ENCODE measurements around the gene ARHGAP8.
"Not testable (repeated sequence)": the region's sequence is repeated elsewhere in the genome, so short reads cannot be mapped to it uniquely, and the experiment has no call there.

The ARHGAP8 gene

DNA sequence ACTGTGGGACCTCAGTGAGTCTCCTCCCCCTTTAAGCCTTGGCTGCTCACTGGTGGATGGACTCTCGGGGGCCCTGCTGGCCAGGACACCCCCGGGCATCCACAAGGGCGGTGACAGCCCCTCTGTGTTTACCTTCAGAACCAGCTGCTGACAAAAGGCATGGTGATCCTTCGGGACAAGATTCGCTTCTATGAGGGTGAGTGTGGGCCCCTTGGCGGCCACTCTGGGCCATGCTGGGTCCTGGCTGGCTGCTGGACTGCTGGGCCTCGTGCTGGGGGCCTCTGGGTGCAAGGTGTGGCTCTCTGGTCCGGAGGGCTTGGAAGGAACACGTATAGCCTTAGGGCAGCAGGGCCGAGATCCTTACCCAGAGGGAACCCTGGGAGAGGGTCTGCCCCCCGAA is 25.9 kb upstream of the ARHGAP8 start:
- DNase-seq, result no peak

GRCh38 chr22:44727148-44727547 is 25.2 kb upstream of the ARHGAP8 start:
- no peak for DNase-seq

GRCh38 chr22:44727709-44728108 is 24.7 kb upstream of the ARHGAP8 start:
- DNase-seq, result no peak

DNA sequence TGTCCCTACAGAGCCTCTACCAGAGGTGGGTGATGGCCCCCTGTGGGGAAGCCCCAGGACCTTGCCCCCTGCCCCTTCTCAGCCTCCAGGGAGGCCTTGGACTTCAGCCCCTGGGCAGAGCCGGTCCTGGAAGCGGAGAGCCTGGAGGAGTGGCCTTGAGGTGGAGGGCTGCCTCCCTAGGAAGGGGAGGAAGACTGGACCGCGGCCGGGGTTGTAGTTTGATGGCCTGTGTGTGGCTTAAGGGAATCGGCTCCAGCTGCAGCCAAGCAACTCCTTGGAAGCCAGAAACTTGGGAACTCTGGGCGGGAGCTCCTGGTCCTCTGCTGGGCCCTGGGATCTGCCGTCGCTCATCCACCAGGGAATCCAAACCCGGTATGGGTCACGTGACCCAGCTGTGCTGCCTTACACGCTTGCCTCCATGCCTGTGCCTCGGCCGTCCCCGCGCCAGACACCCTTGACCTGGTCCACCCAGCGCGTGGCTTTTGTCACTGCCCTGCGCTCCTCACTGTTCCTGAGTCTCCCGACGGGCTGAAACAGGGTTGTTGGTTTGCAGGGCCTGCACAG is 23.5 kb upstream of the ARHGAP8 start:
- DNase-seq, result no peak

- no peak for DNase-seq
These were observed 22.9 kb upstream of the ARHGAP8 start for GRCh38 chr22:44729391-44730021.

DNA sequence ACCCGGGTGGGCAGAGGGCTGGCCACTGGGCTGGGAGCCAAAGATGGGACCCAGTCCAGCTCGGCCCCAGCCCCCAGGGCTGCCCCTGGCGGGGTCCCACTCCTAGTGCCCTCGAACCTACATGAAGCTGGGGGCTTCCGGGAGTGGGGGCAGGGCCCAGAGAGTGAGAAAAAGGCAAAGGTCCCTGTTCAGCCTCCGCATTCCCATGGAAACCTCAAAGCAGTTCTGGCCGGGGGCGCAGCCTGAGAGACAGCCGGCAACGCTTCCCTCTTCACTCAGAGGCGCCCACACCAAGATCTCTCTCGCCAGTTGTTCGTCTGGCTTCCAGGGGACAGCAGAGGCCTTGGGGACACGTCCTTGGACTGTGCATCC is 22.4 kb upstream of the ARHGAP8 start:
- no peak for DNase-seq

DNA sequence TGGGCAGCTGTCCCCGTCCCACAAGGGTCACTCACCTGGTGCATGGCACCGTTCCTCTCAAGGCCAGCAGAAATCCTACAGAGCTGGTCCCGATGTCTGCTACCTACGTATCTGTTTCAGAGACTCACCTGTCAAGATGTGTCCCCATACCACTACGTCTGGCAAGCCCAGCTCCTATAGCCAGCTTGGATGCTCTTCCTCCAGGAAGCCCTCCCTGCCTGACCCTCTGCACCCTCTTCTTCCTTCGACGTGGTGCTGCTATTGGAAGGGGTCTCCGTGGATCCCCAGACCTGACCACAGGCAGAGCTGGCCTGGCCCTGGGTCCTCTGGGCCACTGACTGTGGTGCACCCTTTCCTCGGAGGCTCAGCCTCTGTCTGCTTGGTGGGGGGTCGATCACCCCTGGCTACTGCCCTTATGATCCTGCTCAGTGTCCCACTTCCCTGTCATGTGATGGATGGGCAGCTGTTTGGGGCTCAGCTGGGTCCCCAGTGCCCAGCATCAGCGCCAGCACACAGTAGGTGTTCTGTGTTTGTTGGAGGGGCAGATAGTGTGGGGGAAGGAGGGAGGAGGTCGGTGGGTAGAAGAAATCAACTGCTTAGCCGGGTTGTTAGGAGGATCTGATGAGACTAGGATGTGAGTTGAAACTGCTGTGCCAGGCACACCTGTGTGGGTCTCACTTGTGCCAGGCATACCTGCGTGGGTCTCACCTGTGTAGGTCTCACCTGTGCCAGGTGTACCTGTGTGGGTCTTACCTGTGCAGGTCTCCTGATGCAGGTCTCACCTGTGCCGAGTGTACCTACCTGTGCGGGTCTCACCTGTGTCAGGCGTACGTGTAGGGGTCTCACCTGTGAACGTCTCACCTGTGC is 21.7 kb upstream of the ARHGAP8 start:
- no peak for DNase-seq

DNA sequence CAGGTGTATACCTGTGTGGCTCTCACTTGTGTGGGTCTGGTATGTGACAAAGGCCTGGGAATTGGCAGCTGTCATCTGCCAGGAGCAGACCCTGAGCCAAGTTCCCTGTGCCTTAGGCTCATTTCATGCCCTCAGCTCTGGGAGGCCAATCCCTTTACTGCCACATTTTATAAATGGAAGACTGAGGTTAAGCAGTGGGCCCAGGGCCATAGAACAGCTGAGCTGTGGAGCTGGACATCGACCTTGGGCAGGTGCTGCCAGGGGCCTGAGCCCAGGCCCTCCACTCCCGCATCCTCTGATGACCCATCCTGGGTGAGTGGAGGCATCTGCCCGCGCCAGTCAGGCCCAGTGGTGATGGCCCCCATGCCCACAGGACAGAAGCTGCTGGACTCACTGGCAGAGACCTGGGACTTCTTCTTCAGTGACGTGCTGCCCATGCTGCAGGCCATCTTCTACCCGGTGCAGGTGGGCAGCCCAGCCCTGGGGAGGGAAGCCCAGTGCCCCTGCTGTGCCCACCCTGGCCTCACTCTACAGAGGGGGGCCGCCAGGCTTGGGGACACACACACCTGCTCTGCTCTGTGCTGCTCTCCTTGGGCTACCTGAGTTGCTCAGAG is 20.9 kb upstream of the ARHGAP8 start:
- DNase-seq, result no peak

DNA sequence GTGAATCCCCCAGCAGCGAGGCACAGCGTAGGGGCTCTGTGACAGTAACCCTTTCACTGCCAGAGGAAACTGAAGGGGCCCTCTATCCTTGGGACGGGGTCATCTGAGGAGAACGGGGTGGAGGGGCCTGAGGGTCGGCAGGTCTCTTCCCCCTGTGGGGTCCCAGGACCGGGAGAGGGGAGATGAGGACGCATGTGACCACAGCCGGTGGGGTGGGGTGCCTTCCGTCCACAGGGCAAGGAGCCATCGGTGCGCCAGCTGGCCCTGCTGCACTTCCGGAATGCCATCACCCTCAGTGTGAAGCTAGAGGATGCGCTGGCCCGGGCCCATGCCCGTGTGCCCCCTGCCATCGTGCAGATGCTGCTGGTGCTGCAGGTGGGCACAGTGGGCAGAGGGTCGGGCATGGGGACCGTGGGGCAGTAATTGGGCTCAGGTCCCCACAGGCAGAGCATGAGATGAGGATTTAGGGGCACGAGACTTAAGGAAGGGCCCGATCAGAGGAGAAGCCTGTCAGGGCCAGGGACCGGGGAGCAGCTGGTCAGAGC is 20.3 kb upstream of the ARHGAP8 start:
- no peak for DNase-seq

- DNase-seq, result no peak
These were observed 19.7 kb upstream of the ARHGAP8 start for GRCh38 chr22:44732661-44733060.

DNA sequence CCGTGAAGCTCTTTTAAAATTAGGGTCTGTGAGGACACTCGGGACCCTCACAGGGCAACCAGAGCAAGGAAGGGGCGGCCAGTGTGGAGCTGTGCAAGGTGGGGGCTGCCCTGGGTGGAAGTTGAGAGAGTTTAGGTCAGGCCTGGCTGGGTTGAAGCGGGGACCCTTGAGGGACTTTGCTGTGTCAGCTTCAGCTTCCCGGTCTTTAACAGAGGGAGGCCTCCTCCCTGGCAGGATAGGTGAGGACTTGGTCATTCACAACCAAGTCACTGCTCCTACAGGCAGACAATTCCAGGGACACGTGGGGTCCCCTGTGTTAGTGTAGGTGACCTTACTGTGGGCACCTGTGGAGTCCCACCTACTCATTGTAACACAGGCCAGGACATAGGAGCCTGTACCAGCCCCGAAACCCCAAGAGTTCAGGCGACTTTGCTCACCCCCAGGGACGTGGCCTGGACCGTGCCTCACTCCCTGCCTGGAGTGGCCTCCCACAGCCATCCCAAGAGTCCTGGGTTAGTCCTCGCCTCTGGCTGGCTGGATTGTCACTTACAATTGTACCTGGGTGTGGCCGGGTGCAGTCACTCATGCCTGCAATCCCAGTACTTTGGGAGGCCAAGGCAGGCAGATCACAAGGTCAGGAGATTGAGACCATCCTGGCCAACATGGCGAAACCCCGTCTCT is 18.8 kb upstream of the ARHGAP8 start:
- DNase-seq, result no peak

- DNase-seq, result no peak
These were observed 18.1 kb upstream of the ARHGAP8 start for GRCh38 chr22:44734278-44734677.

- no peak for DNase-seq
These were observed 17.4 kb upstream of the ARHGAP8 start for GRCh38 chr22:44734801-44735517.

DNA sequence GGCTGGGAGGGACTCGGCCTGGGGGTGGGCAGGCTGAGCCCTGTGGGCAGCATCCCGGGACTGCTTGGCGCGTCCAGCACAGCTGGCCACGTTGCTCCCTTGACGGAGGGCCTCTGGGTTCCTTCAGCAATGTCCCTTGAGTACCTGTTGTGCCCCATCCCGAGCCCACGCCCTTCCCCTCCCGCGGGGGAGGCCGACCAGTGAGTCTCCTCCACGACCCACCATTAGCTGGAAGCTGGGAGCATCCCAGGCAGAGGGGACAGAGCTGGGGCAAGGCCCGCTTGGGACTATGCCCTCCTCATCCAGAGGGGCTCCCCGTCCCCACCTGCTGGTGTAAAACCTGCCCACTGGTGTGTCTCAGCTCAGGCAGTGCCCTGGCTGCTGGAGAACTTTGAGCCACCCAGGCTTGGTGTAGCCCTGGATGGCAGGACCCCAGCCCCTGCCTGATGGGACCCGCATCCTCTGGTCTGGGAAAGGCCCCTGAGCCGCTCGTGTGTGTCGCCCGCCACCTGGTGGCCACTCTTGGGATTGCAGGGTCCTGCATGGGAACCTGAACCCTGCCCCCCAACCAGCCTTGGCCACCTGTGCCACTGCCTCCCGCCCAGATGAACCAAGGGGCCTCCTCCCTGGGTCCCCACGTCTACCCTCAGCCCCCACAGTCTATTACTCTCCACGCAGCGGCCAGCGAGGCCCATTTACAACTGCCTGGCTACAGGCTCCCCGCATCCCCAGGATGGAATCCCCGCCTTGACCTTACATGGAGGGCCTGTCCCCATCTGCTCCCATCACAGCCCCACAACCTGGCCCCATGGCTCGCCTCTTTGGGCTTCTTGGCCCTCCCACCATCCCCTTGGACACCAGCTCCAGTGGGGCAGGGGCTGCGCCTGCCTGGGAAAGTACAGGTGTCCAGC is 16.6 kb upstream of the ARHGAP8 start:
- peak; percentile 60 for DNase-seq

DNA sequence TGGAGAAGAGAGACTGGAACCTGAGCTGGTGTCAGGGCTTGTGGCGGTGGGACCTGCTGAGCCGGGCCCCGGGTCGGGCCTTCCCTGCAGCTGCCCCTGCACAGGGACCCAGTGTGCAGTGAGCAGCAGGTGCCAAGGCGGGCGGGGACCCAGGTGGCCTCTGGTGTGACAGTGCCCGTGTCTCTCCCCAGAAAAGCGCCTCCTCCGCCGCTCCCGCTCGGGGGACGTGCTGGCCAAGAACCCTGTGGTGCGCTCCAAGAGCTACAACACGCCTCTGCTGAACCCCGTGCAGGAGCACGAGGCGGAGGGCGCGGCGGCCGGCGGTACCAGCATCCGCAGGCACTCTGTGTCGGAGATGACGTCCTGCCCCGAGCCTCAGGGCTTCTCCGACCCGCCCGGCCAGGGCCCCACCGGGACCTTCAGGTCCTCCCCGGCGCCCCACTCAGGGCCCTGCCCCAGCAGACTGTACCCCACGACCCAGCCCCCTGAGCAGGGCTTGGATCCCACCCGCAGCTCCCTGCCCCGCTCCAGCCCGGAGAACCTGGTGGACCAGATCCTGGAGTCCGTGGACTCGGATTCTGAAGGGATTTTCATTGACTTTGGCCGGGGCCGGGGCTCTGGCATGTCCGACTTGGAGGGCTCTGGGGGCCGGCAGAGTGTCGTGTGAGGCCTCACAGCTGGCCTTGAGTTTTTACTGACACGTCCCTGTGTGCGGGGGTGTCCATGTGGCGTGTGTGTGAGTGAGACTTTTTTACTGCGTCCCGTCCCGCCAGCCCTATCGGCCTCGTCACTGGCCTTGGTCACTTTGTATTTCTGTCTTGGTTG is 15.6 kb upstream of the ARHGAP8 start:
- no peak for DNase-seq

- no peak for DNase-seq
These were observed 14.7 kb upstream of the ARHGAP8 start for GRCh38 chr22:44737406-44738346.

- DNase-seq, result no peak
These were observed 14.0 kb upstream of the ARHGAP8 start for GRCh38 chr22:44738347-44738715.

- DNase-seq, result no peak
These were observed 13.4 kb upstream of the ARHGAP8 start for GRCh38 chr22:44739024-44739423.

- not testable (repeated sequence) for DNase-seq
These were observed 12.7 kb upstream of the ARHGAP8 start for GRCh38 chr22:44739666-44740065.

All from NCI-H1694 (cell line).